Tibial nerve (tissue), 4 donors: ENCODE measurements around the gene AVEN.

Source experiments
- EP300 ChIP-seq, 2 donors: sonication (generic); formaldehyde crosslinking; IDR thresholded peaks; one replicate each; pipeline ENCODE4 v1.6.1; 2017; ENCODE audit warnings: antibody characterized with exemption in 2 of 2, mild to moderate bottlenecking in 1 of 2
- POLR2A ChIP-seq, 2 donors: fragments of 450-650 bp; IDR thresholded peaks; one replicate each; pipeline ENCODE4 v1.6.1; 2017; ENCODE audit warnings: antibody characterized with exemption in 2 of 2, mild to moderate bottlenecking in 2 of 2, moderate library complexity in 2 of 2
- TF ChIP-seq, protein P1 (sequence below), 5 experiments: fragments of 200-600 bp in 3 of 5; fragments of 450-650 bp in 2 of 5; sonication (generic) in 3 of 5; IDR thresholded peaks; one replicate each; pipeline ENCODE4 v1.5.1; 2016 to 2019; ENCODE audit warnings: antibody characterized with exemption in 5 of 5, mild to moderate bottlenecking in 3 of 5, moderate library complexity in 2 of 5

DNA sequence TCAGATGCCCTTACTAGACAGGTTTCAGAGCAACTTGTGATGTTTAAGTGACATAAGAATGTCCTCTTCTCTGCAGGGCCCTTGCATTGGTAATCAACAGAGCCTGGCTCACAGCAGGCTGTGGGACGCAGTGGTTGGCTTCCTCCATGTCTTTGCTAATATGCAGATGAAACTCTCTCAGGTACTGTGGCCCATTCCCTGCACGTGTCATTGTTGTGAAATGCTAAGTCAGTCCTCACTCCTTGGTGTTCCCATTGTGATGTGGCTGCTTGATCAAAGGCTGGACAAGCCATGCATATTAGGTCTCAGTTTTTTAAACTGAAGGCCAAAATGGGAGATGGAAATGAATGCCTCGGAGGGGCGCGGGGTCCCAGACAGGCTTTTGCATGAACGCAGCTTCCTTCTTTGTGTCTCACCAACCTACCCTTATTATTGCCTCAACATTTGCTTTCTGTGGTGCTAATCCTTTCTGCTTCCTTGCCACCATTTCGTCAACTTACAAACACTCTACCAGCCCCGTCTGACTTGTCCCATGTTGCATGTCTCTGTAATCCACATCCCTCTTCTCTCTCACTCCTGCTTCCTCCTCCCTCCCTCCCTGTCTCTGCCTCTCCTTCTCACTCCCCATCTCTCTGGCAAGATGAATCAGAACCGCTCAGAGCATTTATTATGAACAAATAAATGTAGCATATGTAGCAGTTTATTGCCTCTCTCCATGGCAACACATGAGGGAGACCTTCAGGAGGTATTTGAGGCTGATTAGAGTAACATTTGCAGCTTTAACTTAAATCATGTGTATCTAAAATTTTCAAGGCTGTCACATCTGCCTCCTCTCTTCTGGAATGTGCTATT, 203.9 kb downstream of the AVEN start:
- TF ChIP-seq, protein P1, sequence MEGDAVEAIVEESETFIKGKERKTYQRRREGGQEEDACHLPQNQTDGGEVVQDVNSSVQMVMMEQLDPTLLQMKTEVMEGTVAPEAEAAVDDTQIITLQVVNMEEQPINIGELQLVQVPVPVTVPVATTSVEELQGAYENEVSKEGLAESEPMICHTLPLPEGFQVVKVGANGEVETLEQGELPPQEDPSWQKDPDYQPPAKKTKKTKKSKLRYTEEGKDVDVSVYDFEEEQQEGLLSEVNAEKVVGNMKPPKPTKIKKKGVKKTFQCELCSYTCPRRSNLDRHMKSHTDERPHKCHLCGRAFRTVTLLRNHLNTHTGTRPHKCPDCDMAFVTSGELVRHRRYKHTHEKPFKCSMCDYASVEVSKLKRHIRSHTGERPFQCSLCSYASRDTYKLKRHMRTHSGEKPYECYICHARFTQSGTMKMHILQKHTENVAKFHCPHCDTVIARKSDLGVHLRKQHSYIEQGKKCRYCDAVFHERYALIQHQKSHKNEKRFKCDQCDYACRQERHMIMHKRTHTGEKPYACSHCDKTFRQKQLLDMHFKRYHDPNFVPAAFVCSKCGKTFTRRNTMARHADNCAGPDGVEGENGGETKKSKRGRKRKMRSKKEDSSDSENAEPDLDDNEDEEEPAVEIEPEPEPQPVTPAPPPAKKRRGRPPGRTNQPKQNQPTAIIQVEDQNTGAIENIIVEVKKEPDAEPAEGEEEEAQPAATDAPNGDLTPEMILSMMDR (IDR thresholded peaks at IDR 0.05), result no peak
- no peak for TF ChIP-seq POLR2A (IDR thresholded peaks at IDR 0.05)
- no peak for TF ChIP-seq EP300 (IDR thresholded peaks at IDR 0.05)
